GM12801 (cell line): Measurements from ENCODE around the gene INPP5K.

Experiments used
- CTCF ChIP-seq: IDR thresholded peaks from one replicate; pipeline ENCODE4 v1.5.1; 2011; ENCODE audit warnings: control low read depth; ENCODE audit not compliant: insufficient read length; ENCODE audit errors: extremely low read depth

INPP5K gene

DNA sequence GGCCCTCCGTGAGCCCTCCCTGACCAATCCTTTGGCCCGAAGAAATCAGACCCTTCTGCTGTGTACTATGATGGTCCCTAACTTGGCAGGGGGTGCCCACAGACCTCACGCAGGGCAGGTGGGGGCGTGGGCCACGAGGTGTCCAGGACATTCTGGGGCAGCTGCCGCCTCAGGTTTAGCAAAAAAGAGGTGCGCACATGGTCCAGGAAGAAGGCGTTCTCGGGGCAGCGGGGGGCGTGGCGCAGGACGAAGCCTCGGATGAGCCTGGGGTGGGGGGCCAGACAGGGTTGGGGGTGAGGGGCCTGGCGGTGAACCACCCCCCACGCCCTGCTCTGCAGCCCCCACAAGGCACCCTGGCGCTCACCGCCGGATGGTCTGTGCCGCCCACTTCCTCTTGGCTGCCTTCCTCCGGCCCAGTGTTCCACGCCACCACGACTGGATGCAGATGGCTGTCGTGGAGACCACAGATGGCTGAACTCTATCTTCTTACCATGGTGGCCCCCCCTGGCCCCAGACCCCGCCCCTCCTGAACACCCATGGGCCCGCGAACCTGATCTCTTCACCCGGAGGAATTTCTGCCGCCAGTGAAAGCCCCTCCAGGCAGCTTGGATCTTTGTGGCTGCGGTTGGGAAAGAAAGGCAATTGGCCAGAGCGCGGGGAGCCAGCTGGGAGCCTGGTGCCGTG is 46.2 kb downstream of the INPP5K start:
- no peak for TF ChIP-seq CTCF

DNA sequence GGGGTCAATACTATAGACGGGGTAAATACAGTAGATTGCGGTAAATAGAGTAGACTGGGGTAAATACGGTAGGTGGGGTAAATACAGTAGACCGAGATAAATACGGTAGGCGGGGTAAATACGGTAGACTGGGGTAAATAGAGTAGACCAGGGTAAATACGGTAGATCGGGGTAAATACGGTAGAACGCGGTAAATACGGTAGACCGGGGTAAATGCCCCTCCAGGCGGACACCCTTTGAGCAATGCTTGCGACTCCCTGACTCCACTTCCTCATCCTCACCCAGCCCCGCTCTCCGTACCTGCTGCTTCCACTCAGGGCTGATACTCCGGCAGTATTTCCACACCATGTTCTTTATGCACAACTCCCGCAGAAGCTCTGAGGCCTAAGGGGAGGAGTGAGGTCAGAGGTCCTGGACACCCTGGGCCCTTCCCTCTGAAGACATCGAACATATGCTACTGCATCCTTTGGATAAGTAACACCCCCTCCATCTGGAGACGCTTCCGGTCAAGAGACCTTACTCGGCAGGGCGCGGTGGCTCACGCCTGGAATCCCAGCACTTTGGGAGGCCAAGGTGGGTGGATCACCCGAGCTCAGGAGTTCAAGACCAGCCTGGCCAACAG is 47.1 kb downstream of the INPP5K start:
- no peak for TF ChIP-seq CTCF

DNA sequence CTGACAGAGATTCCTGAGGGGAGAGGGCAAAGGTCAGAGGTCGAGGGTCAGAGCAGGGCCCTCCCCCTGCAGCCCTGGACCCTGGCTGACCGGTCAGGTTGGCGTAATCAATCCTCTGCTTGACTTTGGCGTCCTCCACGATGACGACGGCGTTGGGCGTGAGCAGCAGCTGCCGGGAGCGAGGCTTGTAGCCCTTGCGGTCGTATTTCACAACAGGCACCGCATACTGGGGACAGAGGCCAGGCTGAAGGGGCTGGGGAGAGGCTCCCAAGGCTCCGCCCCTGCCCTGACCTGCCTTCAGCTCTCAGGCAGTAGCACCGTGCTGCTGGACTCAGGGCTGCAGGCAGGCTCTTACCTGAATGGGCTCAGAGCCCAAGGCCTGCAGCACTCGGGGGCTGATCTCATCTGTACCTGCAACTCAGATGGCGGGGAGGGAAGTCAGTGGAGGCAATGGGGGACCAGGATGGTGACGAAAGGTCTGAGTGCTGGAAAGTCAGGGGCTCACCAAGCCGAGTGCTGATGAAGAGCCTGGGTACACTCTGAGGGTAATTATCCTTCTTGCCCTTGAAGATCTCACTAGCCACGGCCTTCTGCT is 48.4 kb downstream of the INPP5K start:
- TF ChIP-seq CTCF, result no peak

GRCh38 chr17:1467258-1467657 is 49.2 kb downstream of the INPP5K start:
- no peak for TF ChIP-seq CTCF

GRCh38 chr17:1464186-1464585 is 52.2 kb downstream of the INPP5K start:
- no peak for TF ChIP-seq CTCF

- no peak for TF ChIP-seq CTCF
Observed at GRCh38 chr17:1462164-1463112, 54.0 kb downstream of the INPP5K start.
